Activated CD4-positive, alpha-beta memory T cell treated with anti-CD3 and anti-CD28 coated beads, Interleukin-2, amount 10 ng/mL, durations not matched to agents 7 days and 5 days (primary cell): ENCODE measurements around the gene DUSP15. TPM values are rescaled to one million over a fixed set of nuclear protein-coding genes. Genes with fewer than 3 reads are reported as not detected.
A peak's percentile ranks its signal among the peaks of the same experiment; 100 is the strongest.

ENCODE experiments used
- CTCF ChIA-PET: fragments of 350-600 bp; sonication (Branson Sonifier 250); formaldehyde crosslinking; loops from one replicate; lab custom pipeline; 2021; ENCODE audit warnings: antibody characterized with exemption, inconsistent platforms; lab: Charles Lee
- POLR2A ChIA-PET: fragments of 350-600 bp; sonication (Branson Sonifier 250); formaldehyde crosslinking; loops from one replicate; lab custom pipeline; 2021; ENCODE audit warnings: antibody characterized with exemption; lab: Charles Lee
- DNase-seq: peaks from one replicate; pipeline ENCODE4 v3.0.0-alpha.2; 2020
- H3K27ac Mint-ChIP-seq: one replicate; pipeline ENCODE4 v1.8.0; 2021; ENCODE audit warnings: mild to moderate bottlenecking, mixed read lengths
- H3K27me3 Mint-ChIP-seq: one replicate; pipeline ENCODE4 v1.8.0; 2021; ENCODE audit warnings: mixed read lengths
- H3K36me3 Mint-ChIP-seq: one replicate; pipeline ENCODE4 v1.8.0; 2021; ENCODE audit warnings: low read depth, mixed read lengths
- H3K4me1 Mint-ChIP-seq: one replicate; pipeline ENCODE4 v1.8.0; 2021; ENCODE audit warnings: mixed read lengths
- H3K4me3 Mint-ChIP-seq: one replicate; pipeline ENCODE4 v1.8.0; 2021; ENCODE audit warnings: mild to moderate bottlenecking, mixed read lengths
- H3K9me3 Mint-ChIP-seq: one replicate; pipeline ENCODE4 v1.8.0; 2021; ENCODE audit warnings: mixed read lengths
- total RNA-seq, 2 experiments: library from RNA; stranded (reverse); gene quantifications; one replicate each; pipeline ENCODE4 v1.2.3, GENCODE V29; 2021

The DUSP15 gene
- total RNA-seq, 2 experiments from 2014 or later, result not detected

GRCh38 chr20:31840906-31841816 is 29.2 kb downstream of the DUSP15 start:
- Mint-ChIP-seq H3K9me3 (no peaks in the 10 kb centered on the region), H3K4me3 (no peak overlapping the region), H3K27ac (no peak overlapping the region), H3K4me1 (peaks cover 13% of the 10 kb centered on the region), H3K36me3 (no peaks in the 10 kb centered on the region), H3K27me3 (no peaks in the 10 kb centered on the region)
- DNase-seq, result no peak
- ChIA-PET POLR2A (no interaction called here), CTCF (interaction anchor here (1.1 to 1.8 kb wide), 2 partner anchors 12 to 18 kb away, joined by 3 to 4 read pairs; no protein-coding TSS in a partner anchor)

DNA sequence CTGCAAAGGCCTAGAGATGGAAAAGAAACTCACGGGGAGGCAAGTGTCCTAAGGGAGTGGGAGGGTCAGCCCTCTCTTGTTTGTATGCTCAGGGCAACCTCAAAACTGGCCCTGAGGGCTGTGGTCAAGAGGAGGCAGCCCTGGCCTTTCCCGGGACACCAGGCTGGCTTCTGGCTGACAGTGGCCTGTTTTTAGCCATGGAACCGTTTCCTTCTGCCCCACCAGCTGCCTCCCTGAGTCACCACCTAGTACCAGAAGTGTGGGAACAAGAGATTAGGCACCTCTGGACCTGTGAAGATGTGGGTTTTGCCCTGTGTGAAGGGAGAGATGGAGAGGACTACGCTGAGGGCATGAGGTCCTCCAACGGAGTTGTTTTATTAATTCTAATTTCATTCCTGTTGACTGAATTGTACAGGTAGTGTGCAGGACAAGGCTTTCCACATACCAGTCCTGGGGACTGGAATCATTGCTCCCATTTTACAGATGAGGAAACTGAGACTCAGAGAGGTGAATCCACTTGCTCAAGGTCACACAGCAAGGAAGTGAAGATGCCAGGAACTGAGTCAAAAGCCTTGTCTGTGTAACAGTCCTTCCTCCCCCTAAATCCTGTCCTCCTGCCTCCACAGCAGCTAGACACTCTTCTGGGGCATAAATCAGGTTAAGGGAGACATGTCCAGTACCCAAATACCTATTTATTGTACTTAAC is 30.4 kb downstream of the DUSP15 start:
- ChIA-PET POLR2A (no interaction called here), CTCF (interaction anchor here (6.5 kb wide), 1 partner anchor 17 kb away, joined by 35 read pairs; no protein-coding TSS in a partner anchor)
- Mint-ChIP-seq H3K9me3 (no peaks in the 10 kb centered on the region), H3K27me3 (no peaks in the 10 kb centered on the region), H3K4me1 (peaks cover 25% of the 10 kb centered on the region), H3K4me3 (no peak overlapping the region), H3K27ac (no peak overlapping the region), H3K36me3 (no peaks in the 10 kb centered on the region)
- DNase-seq, result no peak

DNA sequence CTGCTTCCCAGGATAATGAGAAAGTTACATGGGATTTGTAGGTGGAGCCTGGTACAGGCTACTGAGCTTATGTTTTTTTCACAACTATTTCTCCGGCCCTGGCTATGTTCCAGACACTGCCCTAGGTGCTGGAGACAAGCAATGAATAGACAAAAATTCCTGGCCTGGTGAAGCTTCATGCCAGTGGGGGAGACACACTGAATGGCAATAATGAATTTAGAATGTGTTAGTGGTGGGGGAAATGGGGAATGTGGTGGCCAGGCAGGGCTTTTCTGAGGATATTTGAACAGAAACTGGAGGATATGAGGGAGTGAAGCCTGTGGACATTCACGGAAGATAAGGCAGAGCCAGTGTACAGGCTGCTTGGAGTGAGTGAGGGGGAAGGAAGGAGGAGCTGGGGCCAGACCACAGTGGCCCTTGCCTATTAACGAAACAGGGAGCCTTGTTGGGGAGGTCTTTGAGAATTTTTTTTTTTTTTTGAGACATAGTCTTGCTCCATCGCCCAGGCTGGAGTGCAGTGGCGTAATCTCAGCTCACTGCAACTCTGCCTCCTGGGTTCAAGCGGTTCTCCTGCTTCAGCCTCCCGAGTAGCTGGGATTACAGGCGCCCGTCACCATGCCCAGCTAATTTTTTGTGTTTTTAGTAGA is 31.6 kb downstream of the DUSP15 start:
- CTCF ChIA-PET, result interaction anchor here (1.0 to 6.5 kb wide), 4 partner anchors 8 to 16 kb away, joined by 3 to 35 read pairs (median 20); no protein-coding TSS in a partner anchor

DNA sequence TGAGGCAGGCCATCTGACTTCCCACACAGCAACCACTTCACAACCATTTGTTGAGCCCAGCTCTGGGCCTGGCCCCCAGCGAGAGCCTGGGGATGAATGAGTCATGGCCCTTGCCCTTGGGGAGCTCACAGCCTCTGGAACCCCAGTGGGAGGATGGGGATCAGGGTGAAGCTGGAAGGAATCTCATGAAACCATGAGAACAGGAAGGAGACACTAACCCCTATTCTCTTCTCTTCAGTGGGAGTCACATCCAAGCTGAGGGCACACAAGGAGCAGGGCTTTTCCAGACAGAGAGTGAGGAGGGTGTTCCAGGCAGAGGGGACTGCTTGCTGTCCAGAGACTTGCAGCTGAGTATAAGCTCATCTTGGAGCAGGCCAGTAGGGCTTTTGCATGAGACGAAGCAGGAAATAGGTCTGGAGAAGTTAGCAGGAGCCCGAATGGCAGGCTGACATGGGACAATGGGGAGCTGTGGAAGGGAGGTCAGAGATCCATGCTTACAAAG is 32.4 kb downstream of the DUSP15 start:
- Mint-ChIP-seq H3K4me3 (no peak overlapping the region), H3K4me1 (peaks cover 26% of the 10 kb centered on the region), H3K27ac (no peak overlapping the region), H3K9me3 (no peaks in the 10 kb centered on the region), H3K36me3 (no peaks in the 10 kb centered on the region), H3K27me3 (no peaks in the 10 kb centered on the region)
- POLR2A ChIA-PET, result interaction anchor here (1.3 kb wide), 1 partner anchor 9 kb away, joined by 6 read pairs; no protein-coding TSS in a partner anchor
- DNase-seq, result no peak
- CTCF ChIA-PET, result interaction anchor here (0.9 to 6.5 kb wide), 6 partner anchors 8 to 114 kb away, joined by 3 to 35 read pairs (median 10); partner anchors contain the start of gene PDRG1

More for the DNA sequence above, 31.6 kb downstream of the DUSP15 start:
- H3K36me3 Mint-ChIP-seq, result no peaks in the 10 kb centered on the region
- H3K4me1 Mint-ChIP-seq, result peaks cover 26% of the 10 kb centered on the region
- no peaks in the 10 kb centered on the region for H3K9me3 Mint-ChIP-seq
- no peak overlapping the region for H3K4me3 Mint-ChIP-seq
- no peak for DNase-seq
- POLR2A ChIA-PET, result interaction anchor here (1.3 kb wide), 1 partner anchor 8 kb away, joined by 6 read pairs; no protein-coding TSS in a partner anchor
- no peak overlapping the region for H3K27ac Mint-ChIP-seq
- no peaks in the 10 kb centered on the region for H3K27me3 Mint-ChIP-seq

GRCh38 chr20:31836853-31837608 is 33.3 kb downstream of the DUSP15 start:
- no peak for DNase-seq

GRCh38 chr20:31835977-31836852 is 34.1 kb downstream of the DUSP15 start:
- POLR2A ChIA-PET, result interaction anchor here (1.5 to 1.7 kb wide), 2 partner anchors 11 to 116 kb away, joined by 4 to 7 read pairs; partner anchors contain the start of gene PDRG1
- Mint-ChIP-seq H3K27ac (no peak overlapping the region), H3K4me3 (no peak overlapping the region), H3K36me3 (no peaks in the 10 kb centered on the region), H3K9me3 (no peaks in the 10 kb centered on the region), H3K4me1 (peaks cover 26% of the 10 kb centered on the region), H3K27me3 (no peaks in the 10 kb centered on the region)
- CTCF ChIA-PET, result interaction anchor here (3.4 to 6.5 kb wide), 3 partner anchors 11 to 15 kb away, joined by 17 to 35 read pairs (median 24); no protein-coding TSS in a partner anchor
- peak; percentile 65 for DNase-seq

More at GRCh38 chr20:31836853-31837608, 33.3 kb downstream of the DUSP15 start:
- Mint-ChIP-seq H3K27ac (no peak overlapping the region), H3K9me3 (no peaks in the 10 kb centered on the region), H3K27me3 (no peaks in the 10 kb centered on the region), H3K4me3 (no peak overlapping the region), H3K36me3 (no peaks in the 10 kb centered on the region), H3K4me1 (peaks cover 26% of the 10 kb centered on the region)
- POLR2A ChIA-PET, result interaction anchor here (1.3 to 1.7 kb wide), 3 partner anchors 10 to 115 kb away, joined by 4 to 7 read pairs (median 6); partner anchors contain the start of gene PDRG1
- CTCF ChIA-PET, result interaction anchor here (0.7 to 6.5 kb wide), 5 partner anchors 10 to 180 kb away, joined by 3 to 35 read pairs (median 17); no protein-coding TSS in a partner anchor

- Mint-ChIP-seq H3K4me1 (peaks cover 26% of the 10 kb centered on the region), H3K27ac (no peak overlapping the region), H3K9me3 (no peaks in the 10 kb centered on the region), H3K4me3 (no peak overlapping the region), H3K36me3 (no peaks in the 10 kb centered on the region), H3K27me3 (no peaks in the 10 kb centered on the region)
- DNase-seq, result no peak
- POLR2A ChIA-PET, result interaction anchor here (1.7 kb wide), 1 partner anchor 116 kb away, joined by 7 read pairs; the partner anchor contains the start of gene PDRG1
- CTCF ChIA-PET, result interaction anchor here (3.4 to 6.5 kb wide), 3 partner anchors 11 to 16 kb away, joined by 17 to 35 read pairs (median 24); no protein-coding TSS in a partner anchor
These were observed 34.8 kb downstream of the DUSP15 start for GRCh38 chr20:31835554-31835953.

DNA sequence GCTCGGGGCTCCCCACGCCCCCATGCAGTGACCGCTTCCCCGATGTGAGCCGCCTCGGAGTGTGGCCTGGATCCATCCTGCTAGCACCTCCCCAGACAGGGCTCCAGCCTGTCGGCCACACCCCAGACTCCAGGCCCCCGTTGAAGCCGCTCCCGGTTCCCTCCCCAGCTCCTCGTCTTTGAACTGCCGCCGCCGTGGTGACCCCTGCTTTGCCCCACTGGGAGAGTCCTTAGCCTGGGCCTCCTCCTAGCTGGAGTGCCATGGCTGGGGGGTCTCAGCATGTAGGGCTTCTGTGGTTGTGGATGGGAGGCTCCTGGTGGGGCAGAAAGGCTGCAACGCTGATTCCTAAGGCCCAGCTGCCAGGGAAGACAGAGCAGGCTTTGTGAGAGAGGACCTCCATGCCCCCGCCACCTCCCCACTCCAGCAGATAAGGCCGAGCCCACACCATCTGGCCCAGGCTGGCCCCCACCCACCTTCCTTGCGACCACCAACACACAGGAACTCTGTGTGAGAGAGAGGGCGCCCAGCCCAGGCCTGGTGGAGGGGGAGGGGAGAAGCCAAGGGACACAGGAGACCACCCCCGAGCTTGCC is 36.3 kb downstream of the DUSP15 start:
- no peaks in the 10 kb centered on the region for H3K9me3 Mint-ChIP-seq
- H3K4me1 Mint-ChIP-seq, result peaks cover 26% of the 10 kb centered on the region
- no peaks in the 10 kb centered on the region for H3K36me3 Mint-ChIP-seq
- CTCF ChIA-PET, result interaction anchor here (0.7 to 6.5 kb wide), 6 partner anchors 11 to 257 kb away, joined by 3 to 35 read pairs (median 4); no protein-coding TSS in a partner anchor
- DNase-seq, result no peak
- H3K4me3 Mint-ChIP-seq, result no peak overlapping the region
- H3K27me3 Mint-ChIP-seq, result no peaks in the 10 kb centered on the region
- H3K27ac Mint-ChIP-seq, result no peak overlapping the region
- POLR2A ChIA-PET, result no interaction called here

DNA sequence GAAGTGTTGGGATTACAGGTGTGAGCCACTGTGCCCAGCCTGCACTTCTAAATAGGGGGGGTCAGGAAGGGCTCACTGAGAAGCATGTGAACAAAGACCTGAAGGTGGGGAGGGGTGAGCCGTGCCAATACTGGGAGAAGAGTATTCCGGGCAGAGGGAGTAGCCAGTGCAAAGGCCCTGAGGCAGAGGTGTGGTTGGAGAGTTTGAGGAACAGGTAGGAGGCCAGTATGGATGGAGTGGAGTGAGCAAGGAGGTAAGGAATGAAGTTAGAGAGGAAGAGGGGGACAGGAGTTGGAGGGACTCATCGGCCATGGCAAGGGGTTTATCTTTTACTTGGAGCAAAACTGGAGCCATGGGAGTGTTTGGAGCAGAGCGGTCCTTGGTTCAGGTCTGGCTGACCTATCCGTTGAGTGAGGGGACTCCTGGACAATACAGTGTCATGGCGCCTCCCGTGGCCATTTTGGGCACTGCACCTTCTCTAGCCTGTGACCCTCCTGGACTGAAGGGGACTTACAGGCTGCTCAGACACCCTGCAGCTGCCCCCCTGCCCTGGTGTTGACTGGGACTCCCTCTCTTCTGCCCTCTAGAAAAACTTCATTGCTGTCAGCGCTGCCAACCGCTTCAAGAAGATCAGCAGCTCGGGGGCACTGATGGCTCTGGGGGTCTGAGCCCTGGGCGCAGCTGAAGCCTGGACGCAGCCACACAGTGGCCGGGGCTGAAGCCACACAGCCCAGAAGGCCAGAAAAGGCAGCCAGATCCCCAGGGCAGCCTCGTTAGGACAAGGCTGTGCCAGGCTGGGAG is 37.0 kb downstream of the DUSP15 start:
- ChIA-PET CTCF (interaction anchor here (0.7 to 6.5 kb wide), 7 partner anchors 9 to 258 kb away, joined by 3 to 35 read pairs (median 4); no protein-coding TSS in a partner anchor), POLR2A (no interaction called here)
- Mint-ChIP-seq H3K4me1 (peaks cover 26% of the 10 kb centered on the region), H3K36me3 (no peaks in the 10 kb centered on the region), H3K9me3 (no peaks in the 10 kb centered on the region), H3K27ac (no peak overlapping the region), H3K4me3 (no peak overlapping the region), H3K27me3 (no peaks in the 10 kb centered on the region)
- peak; percentile 65 for DNase-seq
